Natural killer cell (primary cell): ENCODE data around the gene ITPRID2. TPM values are rescaled to one million over a fixed set of nuclear protein-coding genes. Genes with fewer than 3 reads are reported as not detected.

Experiments
- ATAC-seq, 3 donors: fragments of 150-1000 bp in 2 of 3; fragments of 200-7000 bp in 1 of 3; cut with Tn5 transposase; 1 replicate in 1 of 3; 2 replicates in 2 of 3; pipeline ENCODE4 v1.10.0; 2021; ENCODE audit warnings: mild to moderate bottlenecking in 2 of 3, moderate library complexity in 2 of 3
- DNase-seq, 2 donors: peaks; one replicate each; pipeline versions ENCODE4 v3.0.0 to v3.0.0-alpha.2; 2013 to 2021; ENCODE audit warnings: mixed read lengths in 1 of 2
- H3K27ac ChIP-seq: one replicate; pipeline ENCODE4 v1.5.1; 2013; ENCODE audit warnings: mild to moderate bottlenecking, low read length
- H3K27me3 ChIP-seq: one replicate; pipeline ENCODE4 v1.6.1; 2013; ENCODE audit warnings: low read length; ENCODE audit not compliant: control insufficient read depth, insufficient read depth
- H3K36me3 ChIP-seq: one replicate; pipeline ENCODE4 v1.6.1; 2013; ENCODE audit warnings: low read length; ENCODE audit not compliant: control insufficient read depth, insufficient read depth
- H3K4me1 ChIP-seq: one replicate; pipeline ENCODE4 v1.6.1; 2013; ENCODE audit warnings: low read length; ENCODE audit not compliant: control insufficient read depth, insufficient read depth
- H3K4me3 ChIP-seq: one replicate; pipeline ENCODE4 v1.5.1; 2013; ENCODE audit warnings: low read length
- H3K9me3 ChIP-seq: one replicate; pipeline ENCODE4 v1.6.1; 2013; ENCODE audit warnings: low read length; ENCODE audit not compliant: control insufficient read depth, insufficient read depth
- H3K27ac Mint-ChIP-seq, 2 donors: one replicate each; pipeline ENCODE4 v1.8.0; 2022; ENCODE audit warnings: mild to moderate bottlenecking in 2 of 2, mixed read lengths in 2 of 2, moderate library complexity in 1 of 2
- H3K27me3 Mint-ChIP-seq, 2 donors: one replicate each; pipeline ENCODE4 v1.8.0; 2022; ENCODE audit warnings: low read depth in 2 of 2, mixed read lengths in 2 of 2
- H3K36me3 Mint-ChIP-seq: one replicate; pipeline ENCODE4 v1.8.0; 2022; ENCODE audit warnings: mixed read lengths
- H3K4me1 Mint-ChIP-seq, 2 donors: one replicate each; pipeline ENCODE4 v1.8.0; 2022; ENCODE audit warnings: mixed read lengths in 2 of 2
- H3K4me3 Mint-ChIP-seq: one replicate; pipeline ENCODE4 v1.8.0; 2022; ENCODE audit warnings: mild to moderate bottlenecking, moderate library complexity, mixed read lengths
- H3K9me3 Mint-ChIP-seq, 2 donors: one replicate each; pipeline ENCODE4 v1.8.0; 2022; ENCODE audit warnings: mixed read lengths in 2 of 2
- WGBS: methylation state at CpG from one replicate; pipeline ENCODE4 v1.1.7; 2013; ENCODE audit warnings: missing lambda C conversion rate; ENCODE audit not compliant: insufficient coverage; 5-methylcytosine and 5-hydroxymethylcytosine counted together
- intact Hi-C: fragments of 100-400 bp; cut with micrococcal nuclease; formaldehyde crosslinking; loops from one replicate; pipeline ENCODE4 v1.14.2; 2022
- total RNA-seq, 4 donors: library from RNA; stranded (reverse); fragments of 120-200 nt in 1 of 4; gene quantifications; one replicate each; pipeline versions ENCODE4 v1.2.3 to v1.2.4, GENCODE V29; 2013 to 2022
- TF ChIP-seq, protein P1 (sequence below): fragments of 200-600 bp; IDR thresholded peaks from one replicate; pipeline ENCODE4 v1.8.0; 2022; ENCODE audit warnings: antibody characterized with exemption

ITPRID2 gene
- total RNA-seq, 3 donors from 2014 or later (not counting 1 experiment from before 2014, with no cell fraction given), result 63.7 to 89.6 (median 65.8) TPM

- Mint-ChIP-seq H3K27me3 (peaks cover 8 to 11% of the 10 kb centered on the region in 2 donors), H3K9me3 (no peaks in the 10 kb centered on the region), H3K4me1 (no peaks in the 10 kb centered on the region), H3K36me3 (no peaks in the 10 kb centered on the region), H3K27ac (no peak overlapping the region), H3K4me3 (no peak overlapping the region)
- H3K27ac ChIP-seq, result no peak overlapping the region
- no peaks in the 10 kb centered on the region for H3K4me1 ChIP-seq
- intact Hi-C loops, result no loop called here
- H3K4me3 ChIP-seq, result no peak overlapping the region
- H3K36me3 ChIP-seq, result no peaks in the 10 kb centered on the region
- peaks cover 2% of the 10 kb centered on the region for H3K27me3 ChIP-seq
- H3K9me3 ChIP-seq, result no peaks in the 10 kb centered on the region
- DNase-seq (no peak), ATAC-seq (no peak)
- TF ChIP-seq, protein P1, sequence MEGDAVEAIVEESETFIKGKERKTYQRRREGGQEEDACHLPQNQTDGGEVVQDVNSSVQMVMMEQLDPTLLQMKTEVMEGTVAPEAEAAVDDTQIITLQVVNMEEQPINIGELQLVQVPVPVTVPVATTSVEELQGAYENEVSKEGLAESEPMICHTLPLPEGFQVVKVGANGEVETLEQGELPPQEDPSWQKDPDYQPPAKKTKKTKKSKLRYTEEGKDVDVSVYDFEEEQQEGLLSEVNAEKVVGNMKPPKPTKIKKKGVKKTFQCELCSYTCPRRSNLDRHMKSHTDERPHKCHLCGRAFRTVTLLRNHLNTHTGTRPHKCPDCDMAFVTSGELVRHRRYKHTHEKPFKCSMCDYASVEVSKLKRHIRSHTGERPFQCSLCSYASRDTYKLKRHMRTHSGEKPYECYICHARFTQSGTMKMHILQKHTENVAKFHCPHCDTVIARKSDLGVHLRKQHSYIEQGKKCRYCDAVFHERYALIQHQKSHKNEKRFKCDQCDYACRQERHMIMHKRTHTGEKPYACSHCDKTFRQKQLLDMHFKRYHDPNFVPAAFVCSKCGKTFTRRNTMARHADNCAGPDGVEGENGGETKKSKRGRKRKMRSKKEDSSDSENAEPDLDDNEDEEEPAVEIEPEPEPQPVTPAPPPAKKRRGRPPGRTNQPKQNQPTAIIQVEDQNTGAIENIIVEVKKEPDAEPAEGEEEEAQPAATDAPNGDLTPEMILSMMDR, result no peak
- WGBS, result 86% methylated on average over 4 of the region's 4 CpGs
Measured at GRCh38 chr2:181862583-181863281, 28.8 kb upstream of the ITPRID2 start.

DNA sequence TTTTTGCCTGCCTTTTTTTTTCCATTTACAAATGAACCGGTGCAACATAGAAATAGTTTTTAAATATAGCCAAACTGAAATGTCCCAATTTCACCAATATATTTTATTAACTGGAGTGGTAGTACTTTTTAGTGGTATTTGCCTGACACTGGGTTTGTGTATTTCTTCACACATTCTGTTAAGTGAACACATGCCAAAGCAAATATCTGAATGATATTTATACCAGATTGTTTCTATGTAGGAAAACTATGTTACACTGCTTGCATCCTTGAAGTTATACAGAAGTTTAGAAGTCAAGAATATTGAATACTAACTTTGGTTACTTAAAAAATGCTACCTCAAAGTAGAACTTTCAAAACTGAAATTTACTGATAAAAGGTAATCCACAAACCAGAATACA lies 19.4 kb upstream of the ITPRID2 start:
- intact Hi-C loops, result no loop called here
- ATAC-seq, result no peak
- TF ChIP-seq, protein P1, result no peak
- Histone ChIP-seq H3K4me3 (no peak overlapping the region), H3K27ac (no peak overlapping the region), H3K36me3 (no peaks in the 10 kb centered on the region), H3K9me3 (no peaks in the 10 kb centered on the region), H3K27me3 (peaks cover 2% of the 10 kb centered on the region), H3K4me1 (no peaks in the 10 kb centered on the region)
- Mint-ChIP-seq H3K36me3 (no peaks in the 10 kb centered on the region), H3K4me3 (no peak overlapping the region), H3K27me3 (peaks cover 4 to 7% of the 10 kb centered on the region in 2 donors), H3K9me3 (no peaks in the 10 kb centered on the region), H3K27ac (no peak overlapping the region), H3K4me1 (no peaks in the 10 kb centered on the region)
- DNase-seq, result no peak
- no CpG with 5 or more reads among the region's 1 CpG for WGBS

DNA sequence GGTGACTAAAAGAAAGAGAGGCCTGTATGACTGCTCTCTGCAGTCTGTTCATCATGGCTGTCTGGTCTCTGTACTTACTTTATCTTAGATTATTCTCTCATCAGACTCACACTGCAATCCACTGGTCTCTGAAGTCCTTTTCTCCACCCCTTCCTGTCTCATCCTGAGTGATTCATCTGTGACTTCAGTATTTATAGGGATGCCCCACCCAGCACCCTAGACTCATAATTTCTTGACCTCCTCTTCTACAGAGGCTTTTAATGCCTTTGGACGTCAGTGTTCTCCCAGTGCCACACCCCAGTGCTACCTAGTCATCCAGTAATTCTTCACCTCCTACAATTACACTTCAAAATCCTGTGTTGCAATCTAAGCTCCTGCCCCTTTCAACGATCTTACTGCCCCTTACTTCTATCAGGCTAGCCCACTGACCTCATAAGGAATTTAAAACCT lies 14.9 kb upstream of the ITPRID2 start:
- Histone ChIP-seq H3K36me3 (no peaks in the 10 kb centered on the region), H3K4me3 (no peak overlapping the region), H3K9me3 (no peaks in the 10 kb centered on the region), H3K4me1 (no peaks in the 10 kb centered on the region), H3K27ac (no peak overlapping the region), H3K27me3 (peaks cover 5% of the 10 kb centered on the region)
- peaks cover 4 to 7% of the 10 kb centered on the region in 2 donors for H3K27me3 Mint-ChIP-seq
- H3K4me3 Mint-ChIP-seq, result no peak overlapping the region
- intact Hi-C loops, result no loop called here
- no peak for DNase-seq
- no peak overlapping the region for H3K27ac Mint-ChIP-seq
- ATAC-seq, result peak in 1 of 3 donors; percentile 21
- H3K9me3 Mint-ChIP-seq, result no peaks in the 10 kb centered on the region
- TF ChIP-seq, protein P1, result no peak
- no peaks in the 10 kb centered on the region for H3K4me1 Mint-ChIP-seq
- H3K36me3 Mint-ChIP-seq, result no peaks in the 10 kb centered on the region
- 84% methylated on average over 2 of the region's 2 CpGs for WGBS
